Measurements from ENCODE around the gene DSCAM. TPM values are rescaled to one million over a fixed set of nuclear protein-coding genes. Genes with fewer than 3 reads are reported as not detected.

The DSCAM gene
- total RNA-seq, 1 experiment from 2014 or later: not detected

GRCh38 chr21:40067751-40068150, 779.2 kb downstream of the DSCAM start:
- RAD21 ChIA-PET (ENCODE audit: low non-redundant PET in 1 of 2, low total read pairs in 2 of 2, uncharacterized antibody in 2 of 2, unreplicated experiment in 2 of 2): no interaction called here
- TF ChIP-seq MAX (IDR thresholded peaks at IDR 0.05) (no peak), ELF1 (IDR thresholded peaks at IDR 0.05; ENCODE audit: borderline replicate concordance, low read depth) (no peak), POLR2A (IDR thresholded peaks at IDR 0.05; ENCODE audit: borderline replicate concordance, extremely low read depth, insufficient read depth, insufficient read length) (no peak), EZH2 (IDR thresholded peaks at IDR 0.05) (no peak), YY1 (IDR thresholded peaks at IDR 0.05; ENCODE audit: extremely low read depth, insufficient replicate concordance, low read depth, low read length) (no peak), SP1 (IDR thresholded peaks at IDR 0.05; ENCODE audit: low read depth) (no peak), SRF (IDR thresholded peaks at IDR 0.05; ENCODE audit: low read depth) (no peak), EGR1 (IDR thresholded peaks at IDR 0.05; ENCODE audit: low read depth) (no peak), RAD21 (IDR thresholded peaks at IDR 0.05; ENCODE audit: low read depth) (no peak), ZFX (IDR thresholded peaks at IDR 0.05) (no peak)
- Histone ChIP-seq H3K4me1 (ENCODE audit: control insufficient read depth in 1 of 2, insufficient read depth in 2 of 2, low read length in 2 of 2) (no peaks in the 10 kb centered on the region), H3K9me2 (ENCODE audit: insufficient read depth) (no peaks in the 10 kb centered on the region), H3K9me3 (ENCODE audit: control insufficient read depth in 1 of 2, insufficient read depth in 1 of 2, low read depth in 1 of 2, low read length in 2 of 2) (peaks cover 4 to 29% of the 10 kb centered on the region in 2 experiments; a peak in 2 of 4 replicates), H3K27me3 (ENCODE audit: insufficient read depth, low read length) (no peaks in the 10 kb centered on the region), H3K4me2 (ENCODE audit: low read length) (no peak overlapping the region), H2AFZ (ENCODE audit: low read depth, low read length, poor library complexity, severe bottlenecking) (no peak overlapping the region), H3K27ac (ENCODE audit: low read depth, low read length) (no peak overlapping the region), H3K79me2 (ENCODE audit: insufficient read depth, low read length) (no peaks in the 10 kb centered on the region), H3K9ac (ENCODE audit: low read length) (no peak overlapping the region), H3K4me3 (replicated peaks in 1 of 2; ENCODE audit: low read depth in 1 of 2, low read length in 2 of 2) (no peak overlapping the region), H3K36me3 (ENCODE audit: control insufficient read depth in 1 of 2, insufficient read depth in 2 of 2, low read length in 2 of 2) (no peaks in the 10 kb centered on the region), H4K20me1 (ENCODE audit: insufficient read depth) (no peaks in the 10 kb centered on the region)
- ATAC-seq (no peak), DNase-seq (ENCODE audit: low read depth, low spot score) (no peak)
- CTCF ChIA-PET: no interaction called here
- POLR2A ChIA-PET: no interaction called here
- intact Hi-C loops (cut with micrococcal nuclease): no loop called here
- no TSS peak for BruUV-seq (replicated peaks)

- no peaks in the 10 kb centered on the region for H3K79me2 ChIP-seq (ENCODE audit: insufficient read depth, low read length)
- H3K27ac ChIP-seq (ENCODE audit: low read depth, low read length): no peak overlapping the region
- RAD21 ChIA-PET (ENCODE audit: low non-redundant PET in 1 of 2, low total read pairs in 2 of 2, uncharacterized antibody in 2 of 2, unreplicated experiment in 2 of 2): no interaction called here
- no peak overlapping the region for H3K4me2 ChIP-seq (ENCODE audit: low read length)
- no TSS peak for BruUV-seq (replicated peaks)
- H3K9me3 ChIP-seq (ENCODE audit: control insufficient read depth in 1 of 2, insufficient read depth in 1 of 2, low read depth in 1 of 2, low read length in 2 of 2): peaks cover 7 to 33% of the 10 kb centered on the region in 2 experiments; a peak in 2 of 4 replicates
- intact Hi-C loops (cut with micrococcal nuclease): no loop called here
- no peak overlapping the region for H3K9ac ChIP-seq (ENCODE audit: low read length)
- no peaks in the 10 kb centered on the region for H3K4me1 ChIP-seq (ENCODE audit: control insufficient read depth in 1 of 2, insufficient read depth in 2 of 2, low read length in 2 of 2)
- DNase-seq (ENCODE audit: low read depth, low spot score) (no peak), ATAC-seq (no peak)
- no peaks in the 10 kb centered on the region for H3K9me2 ChIP-seq (ENCODE audit: insufficient read depth)
- no peak overlapping the region for H2AFZ ChIP-seq (ENCODE audit: low read depth, low read length, poor library complexity, severe bottlenecking)
- no peaks in the 10 kb centered on the region for H4K20me1 ChIP-seq (ENCODE audit: insufficient read depth)
- no peaks in the 10 kb centered on the region for H3K36me3 ChIP-seq (ENCODE audit: control insufficient read depth in 1 of 2, insufficient read depth in 2 of 2, low read length in 2 of 2)
- no peaks in the 10 kb centered on the region for H3K27me3 ChIP-seq (ENCODE audit: insufficient read depth, low read length)
- POLR2A ChIA-PET: no interaction called here
- CTCF ChIA-PET: no interaction called here
- H3K4me3 ChIP-seq (replicated peaks in 1 of 2; ENCODE audit: low read depth in 1 of 2, low read length in 2 of 2): no peak overlapping the region
- TF ChIP-seq CEBPB (IDR thresholded peaks at IDR 0.05; ENCODE audit: low read depth) (no peak), FOSL1 (IDR thresholded peaks at IDR 0.05; ENCODE audit: low read depth) (no peak), POLR2AphosphoS5 (IDR thresholded peaks at IDR 0.05; ENCODE audit: low read depth, low read length) (no peak), ELF1 (IDR thresholded peaks at IDR 0.05; ENCODE audit: borderline replicate concordance, low read depth) (no peak), YY1 (IDR thresholded peaks at IDR 0.05; ENCODE audit: extremely low read depth, insufficient replicate concordance, low read depth, low read length) (no peak), CTCF (IDR thresholded peaks at IDR 0.05 in 2 of 3, conservative IDR thresholded peaks at IDR 0.05 in 1 of 3; ENCODE audit: borderline replicate concordance in 1 of 3, insufficient read depth in 1 of 3, low read depth in 2 of 3, low read length in 2 of 3) (no peak), EGR1 (IDR thresholded peaks at IDR 0.05; ENCODE audit: low read depth) (no peak), POLR2A (IDR thresholded peaks at IDR 0.05; ENCODE audit: borderline replicate concordance, extremely low read depth, insufficient read depth, insufficient read length) (no peak)
- TF ChIP-seq, protein P1, sequence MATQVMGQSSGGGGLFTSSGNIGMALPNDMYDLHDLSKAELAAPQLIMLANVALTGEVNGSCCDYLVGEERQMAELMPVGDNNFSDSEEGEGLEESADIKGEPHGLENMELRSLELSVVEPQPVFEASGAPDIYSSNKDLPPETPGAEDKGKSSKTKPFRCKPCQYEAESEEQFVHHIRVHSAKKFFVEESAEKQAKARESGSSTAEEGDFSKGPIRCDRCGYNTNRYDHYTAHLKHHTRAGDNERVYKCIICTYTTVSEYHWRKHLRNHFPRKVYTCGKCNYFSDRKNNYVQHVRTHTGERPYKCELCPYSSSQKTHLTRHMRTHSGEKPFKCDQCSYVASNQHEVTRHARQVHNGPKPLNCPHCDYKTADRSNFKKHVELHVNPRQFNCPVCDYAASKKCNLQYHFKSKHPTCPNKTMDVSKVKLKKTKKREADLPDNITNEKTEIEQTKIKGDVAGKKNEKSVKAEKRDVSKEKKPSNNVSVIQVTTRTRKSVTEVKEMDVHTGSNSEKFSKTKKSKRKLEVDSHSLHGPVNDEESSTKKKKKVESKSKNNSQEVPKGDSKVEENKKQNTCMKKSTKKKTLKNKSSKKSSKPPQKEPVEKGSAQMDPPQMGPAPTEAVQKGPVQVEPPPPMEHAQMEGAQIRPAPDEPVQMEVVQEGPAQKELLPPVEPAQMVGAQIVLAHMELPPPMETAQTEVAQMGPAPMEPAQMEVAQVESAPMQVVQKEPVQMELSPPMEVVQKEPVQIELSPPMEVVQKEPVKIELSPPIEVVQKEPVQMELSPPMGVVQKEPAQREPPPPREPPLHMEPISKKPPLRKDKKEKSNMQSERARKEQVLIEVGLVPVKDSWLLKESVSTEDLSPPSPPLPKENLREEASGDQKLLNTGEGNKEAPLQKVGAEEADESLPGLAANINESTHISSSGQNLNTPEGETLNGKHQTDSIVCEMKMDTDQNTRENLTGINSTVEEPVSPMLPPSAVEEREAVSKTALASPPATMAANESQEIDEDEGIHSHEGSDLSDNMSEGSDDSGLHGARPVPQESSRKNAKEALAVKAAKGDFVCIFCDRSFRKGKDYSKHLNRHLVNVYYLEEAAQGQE (IDR thresholded peaks at IDR 0.05; ENCODE audit: low read depth): no peak
These were observed 780.7 kb downstream of the DSCAM start for GRCh38 chr21:40066221-40066620.

Measured in HCT116 (cell line).